HG03565 (cell line): ENCODE data around the gene P2RX1.

Source experiments
- ATAC-seq: cut with Tn5 transposase; IDR thresholded peaks from one replicate; pipeline ENCODE4 v1.9.1; 2021; ENCODE audit warnings: mild to moderate bottlenecking, moderate library complexity; ENCODE audit not compliant: unreplicated experiment

Gene P2RX1

DNA sequence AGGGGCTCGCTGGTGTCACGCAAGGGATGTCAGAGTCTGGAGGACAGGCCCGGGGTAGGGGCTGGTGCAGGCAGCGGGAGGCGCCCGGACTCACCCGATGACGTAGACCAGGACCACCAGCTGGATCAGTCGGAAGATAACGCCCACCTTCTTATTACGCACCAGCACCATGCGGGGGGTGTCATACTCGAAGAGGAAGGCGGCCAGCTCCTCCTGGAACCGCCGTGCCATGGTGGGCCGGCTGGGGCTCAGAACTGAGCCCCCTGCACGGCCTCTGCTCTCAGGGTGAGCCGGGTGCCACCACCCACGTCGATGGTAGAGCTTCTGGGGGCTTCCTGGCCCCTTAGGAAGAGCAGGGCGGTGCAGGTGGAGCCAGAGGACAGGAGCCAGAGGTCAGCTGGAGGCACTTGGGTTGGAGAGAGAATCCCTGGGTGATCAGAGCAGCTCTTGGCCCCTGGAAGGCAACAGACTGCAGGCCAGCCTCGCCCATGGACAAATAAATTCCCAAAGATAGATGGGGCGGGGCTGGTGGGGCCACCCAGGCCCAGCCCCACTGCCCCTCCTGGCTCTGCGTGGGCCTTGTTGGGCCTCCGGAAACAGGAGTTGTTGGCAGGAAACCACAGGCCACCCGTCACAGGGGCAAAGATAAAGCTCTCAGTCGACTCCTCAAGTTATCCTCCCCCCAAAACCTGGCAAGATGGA lies at the start of gene P2RX1:
Gene P2RX1, minus strand, starts transcription at position 471 of the 702 bp plus-strand sequence. Its CDS starts 240 bp downstream, at position 231.
- no peak for ATAC-seq

DNA sequence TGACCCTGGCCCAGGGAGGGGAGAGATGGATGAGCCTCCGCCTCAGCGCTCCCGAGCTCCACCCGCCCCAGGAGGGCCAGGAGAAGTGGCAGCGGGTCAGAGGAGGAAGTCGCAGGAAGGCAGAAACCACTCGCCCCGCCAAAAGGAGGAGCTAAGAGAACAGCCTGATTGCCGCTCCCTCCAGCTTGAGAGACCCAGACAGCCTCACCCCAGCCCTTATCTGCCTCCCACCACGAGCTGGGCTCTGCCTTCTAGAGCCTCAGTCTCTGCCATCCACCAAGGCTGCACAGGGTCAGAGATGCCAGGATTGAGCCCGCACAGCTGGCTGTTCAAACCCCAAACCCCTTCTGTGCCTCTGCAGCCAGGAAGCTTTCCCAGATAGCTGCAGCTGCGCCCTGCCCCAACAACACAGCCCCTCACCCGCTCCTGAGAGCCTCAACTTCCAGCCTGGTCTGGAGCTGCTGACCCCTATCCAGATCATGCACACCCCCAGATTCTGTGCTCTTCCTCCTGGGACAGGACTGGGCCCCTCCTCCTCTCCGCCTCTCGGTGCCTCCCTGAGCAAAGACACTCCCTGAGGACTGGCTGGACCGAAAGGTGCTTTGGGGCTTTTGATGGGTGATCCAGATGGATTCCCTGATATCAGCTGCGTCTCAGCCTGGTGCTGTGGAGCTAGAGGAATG lies 49.0 kb upstream of the P2RX1 start:
- no peak for ATAC-seq

DNA sequence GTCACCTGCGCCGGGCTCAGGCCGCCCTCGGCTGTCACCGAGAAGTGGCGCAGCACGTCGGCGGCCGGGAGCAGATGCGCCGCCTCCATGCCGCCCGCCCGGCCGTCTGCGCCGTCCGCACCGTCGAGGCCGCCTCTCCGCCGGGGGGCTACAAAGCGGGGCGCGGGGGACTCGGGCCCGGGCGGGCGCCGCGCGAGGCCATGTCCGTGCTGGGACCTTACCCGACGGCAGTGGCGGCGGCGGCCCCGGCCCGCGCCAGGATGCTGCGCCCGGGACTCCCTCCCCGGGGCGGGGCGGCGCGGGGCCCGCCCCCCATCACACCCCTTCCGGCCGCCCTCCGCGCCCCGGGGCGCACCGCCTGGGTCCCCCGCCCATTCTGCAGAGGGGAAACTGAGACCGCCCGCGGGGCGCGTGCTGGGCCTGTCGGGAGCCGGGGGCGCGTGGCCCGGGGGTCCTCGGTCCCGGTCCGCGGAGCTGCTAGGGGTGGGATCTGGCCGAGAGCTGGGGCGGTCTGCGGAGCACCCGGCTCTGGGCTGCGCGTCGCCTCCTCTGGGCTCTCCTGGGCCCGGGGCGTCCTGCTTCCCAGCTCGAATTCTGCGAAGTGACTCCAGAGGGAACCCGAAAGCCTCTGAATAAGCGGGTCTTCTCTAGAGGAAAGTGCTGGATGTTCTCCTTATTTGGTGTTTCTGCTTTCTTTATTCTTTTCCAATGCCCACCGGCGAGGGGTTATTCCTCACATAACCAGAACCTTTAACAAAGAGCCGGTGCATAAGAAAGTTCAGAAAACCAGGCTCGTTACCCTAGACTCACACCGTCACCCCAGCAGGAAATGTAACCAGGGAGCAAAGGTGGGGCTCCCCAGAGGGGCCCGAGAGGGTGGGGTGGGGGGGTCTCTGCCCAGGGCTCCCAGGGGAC lies 48.2 kb upstream of the P2RX1 start, which contains the start of gene ATP2A3:
Gene ATP2A3, minus strand, starts transcription at position 235 of the 915 bp plus-strand sequence. Its CDS starts 146 bp downstream, at position 89.
- ATAC-seq = peak; percentile 41

DNA sequence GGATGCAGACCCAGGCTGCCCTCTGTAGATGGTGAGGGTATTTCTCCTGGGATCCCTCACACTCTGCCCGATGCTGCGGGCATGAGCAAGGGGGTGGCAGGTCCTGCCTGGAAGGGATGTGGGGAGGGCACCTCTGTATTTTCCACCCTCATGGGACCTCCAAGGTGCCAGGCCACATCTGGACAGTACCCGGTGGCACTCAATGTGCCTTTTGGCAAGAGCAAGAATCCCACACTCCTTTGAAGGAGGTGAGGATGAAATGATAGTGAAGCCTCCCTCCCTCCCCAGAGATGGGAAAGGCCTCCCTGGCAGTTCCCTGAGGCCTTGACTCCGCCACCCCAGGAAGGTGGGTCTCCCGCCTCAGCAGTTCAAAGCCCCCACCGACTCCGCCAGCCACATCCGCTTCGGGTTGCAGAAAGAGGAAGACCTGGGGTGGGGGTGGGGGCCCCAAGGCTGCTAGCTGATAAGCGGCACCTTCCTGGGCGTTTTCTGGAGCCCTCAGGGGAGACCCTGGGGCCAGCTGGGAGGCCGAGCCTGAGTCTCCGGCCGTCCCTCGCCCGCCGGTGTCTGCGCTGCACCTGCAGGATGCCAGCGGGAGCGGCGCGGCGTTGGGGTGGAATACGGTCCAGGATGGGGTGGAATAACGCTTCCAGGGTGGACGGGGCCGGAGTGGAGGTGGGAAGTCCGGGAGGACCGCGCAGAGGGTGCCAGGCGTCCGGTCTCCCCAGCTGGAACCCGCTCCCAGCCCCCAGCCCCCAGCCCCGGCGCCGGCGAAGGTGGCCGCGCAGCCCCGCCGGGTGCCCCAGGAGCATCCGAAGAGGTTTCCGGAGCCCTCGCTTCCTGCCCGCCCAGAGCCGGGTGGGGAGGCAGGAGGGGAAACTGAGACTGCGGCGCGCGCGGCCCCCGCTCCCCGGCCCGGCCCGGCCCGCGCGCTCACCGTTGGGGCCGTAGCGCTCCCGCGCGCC lies 47.3 kb upstream of the P2RX1 start:
- no peak for ATAC-seq

- no peak for ATAC-seq
Measured at GRCh38 chr17:3962965-3963236, 46.6 kb upstream of the P2RX1 start.

GRCh38 chr17:3962217-3962964 lies 46.1 kb upstream of the P2RX1 start:
- ATAC-seq = no peak

- no peak for ATAC-seq
Measured at GRCh38 chr17:3961564-3962047, 45.3 kb upstream of the P2RX1 start.

DNA sequence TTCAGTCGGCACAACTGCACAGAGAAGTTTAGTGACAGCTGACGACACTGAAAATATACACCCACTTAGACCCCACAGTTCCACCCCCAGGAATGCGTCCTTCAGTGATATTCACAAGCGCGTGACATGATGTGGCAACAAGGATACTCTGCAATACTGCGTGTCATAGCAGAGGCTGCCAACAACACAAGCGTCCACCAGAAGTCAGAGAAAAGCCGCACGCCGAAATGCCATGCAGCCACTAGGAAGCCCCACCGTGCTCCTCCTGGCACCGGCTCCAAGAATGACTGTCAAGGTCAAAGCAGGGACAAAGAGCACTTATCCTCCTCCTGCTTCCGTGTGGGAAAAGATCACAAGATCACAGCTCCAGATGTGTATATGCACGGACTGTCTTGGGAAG lies 44.5 kb upstream of the P2RX1 start:
- ATAC-seq = no peak

GRCh38 chr17:3959921-3960601 lies 43.8 kb upstream of the P2RX1 start:
- ATAC-seq = no peak

DNA sequence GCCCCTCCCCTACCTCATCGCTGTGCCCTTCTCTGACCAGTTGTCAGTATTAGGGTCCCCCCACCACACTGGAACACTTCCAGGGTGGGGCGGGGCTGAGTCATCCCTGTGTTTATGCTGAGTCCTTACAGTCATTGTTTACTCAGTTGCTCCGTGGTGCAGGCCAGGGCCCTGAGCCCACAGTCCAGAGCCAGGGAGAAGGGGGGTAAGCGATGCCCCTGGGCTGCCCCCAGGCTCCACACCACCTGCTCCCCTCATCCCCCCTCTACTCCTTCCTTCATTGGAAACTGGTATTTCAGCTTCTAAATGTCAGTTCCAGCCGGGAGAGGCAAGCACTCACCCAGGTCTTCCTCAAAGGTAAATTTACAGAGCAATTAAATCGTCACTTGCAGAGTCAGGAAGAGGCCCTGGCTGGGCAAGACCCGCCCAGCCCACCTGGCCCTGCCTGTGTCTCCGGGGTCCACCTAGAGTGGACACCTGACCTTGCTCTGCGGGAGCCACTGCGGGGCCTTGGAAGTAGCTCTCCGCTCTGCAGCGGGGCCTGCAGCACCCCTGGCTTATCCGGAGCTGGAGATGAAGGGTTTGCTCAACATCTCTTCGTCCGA lies 43.1 kb upstream of the P2RX1 start:
- no peak for ATAC-seq

DNA sequence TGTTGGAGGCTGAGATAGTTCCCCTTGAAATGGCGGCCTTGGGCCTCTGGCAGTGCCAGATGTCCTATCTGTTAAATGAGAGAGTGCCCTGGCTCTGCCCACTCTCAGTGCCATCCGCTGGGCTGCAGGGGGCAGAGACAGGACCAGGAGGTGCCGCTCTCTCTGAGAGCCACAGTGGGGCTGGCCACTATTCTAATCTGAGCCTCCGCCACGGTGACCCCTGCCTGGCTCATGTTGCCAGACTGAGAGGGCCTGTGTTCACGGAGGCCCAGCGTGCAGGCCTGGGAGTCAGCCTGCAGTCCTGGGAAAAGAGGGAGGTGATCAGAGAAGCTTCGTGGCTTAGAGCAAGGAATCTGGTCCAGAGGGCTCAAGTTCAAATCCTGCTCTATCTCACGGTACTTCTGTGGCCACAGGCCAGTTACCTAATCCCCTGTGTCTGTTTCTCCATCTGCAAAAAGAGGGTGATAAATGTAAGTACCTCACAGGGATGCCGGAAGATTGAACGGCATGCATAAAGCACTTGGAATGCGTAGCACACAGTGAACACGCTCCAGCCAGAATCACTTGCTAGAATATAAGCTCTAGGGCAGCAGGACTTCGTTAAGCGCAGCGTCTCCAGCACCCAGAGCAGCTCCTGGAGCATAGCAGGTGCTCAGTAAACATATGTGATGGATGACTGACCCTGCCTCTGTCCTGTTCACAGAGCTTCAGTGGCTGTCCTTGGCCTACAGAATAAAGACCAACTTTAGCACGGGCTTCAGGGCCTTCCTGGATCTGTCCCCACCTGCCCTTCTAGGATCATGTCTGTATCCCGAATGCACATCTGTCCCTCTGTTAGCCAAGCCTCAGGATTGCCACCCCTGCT lies 41.7 kb upstream of the P2RX1 start:
- ATAC-seq = no peak

- no peak for ATAC-seq
Measured at GRCh38 chr17:3956983-3957382, 40.7 kb upstream of the P2RX1 start.

DNA sequence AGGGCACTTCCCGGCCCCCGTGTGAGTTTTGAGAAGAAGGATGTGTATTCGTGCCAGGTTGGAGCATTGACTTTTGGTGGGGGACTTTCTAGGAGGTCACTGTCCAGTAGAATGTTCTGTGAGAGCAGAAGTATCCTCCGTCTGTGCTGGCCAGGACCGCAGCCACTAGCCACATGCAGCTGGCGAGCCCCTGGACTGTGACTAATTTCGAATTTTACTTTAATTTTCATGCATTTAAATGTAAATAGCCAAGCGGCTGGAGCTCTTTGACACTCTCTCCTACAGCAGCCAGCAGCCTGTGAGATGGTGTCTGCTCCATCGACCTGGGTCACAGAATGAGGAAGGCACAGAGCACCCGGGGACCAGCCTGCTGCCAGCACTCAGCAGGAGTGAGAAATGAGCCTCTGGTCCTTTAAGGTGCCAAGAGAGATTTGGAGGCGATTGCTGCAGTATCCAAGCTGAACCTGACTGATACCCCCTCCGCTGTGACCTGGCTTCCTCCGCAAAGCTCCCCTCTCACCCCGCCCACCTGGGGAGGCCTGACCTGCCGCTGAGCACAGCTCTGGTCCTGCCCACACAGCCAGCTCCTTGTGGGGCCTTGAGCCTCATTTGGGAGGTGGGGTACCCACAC lies 40.2 kb upstream of the P2RX1 start:
- no peak for ATAC-seq

GRCh38 chr17:3955673-3955988 lies 39.4 kb upstream of the P2RX1 start:
- no peak for ATAC-seq

DNA sequence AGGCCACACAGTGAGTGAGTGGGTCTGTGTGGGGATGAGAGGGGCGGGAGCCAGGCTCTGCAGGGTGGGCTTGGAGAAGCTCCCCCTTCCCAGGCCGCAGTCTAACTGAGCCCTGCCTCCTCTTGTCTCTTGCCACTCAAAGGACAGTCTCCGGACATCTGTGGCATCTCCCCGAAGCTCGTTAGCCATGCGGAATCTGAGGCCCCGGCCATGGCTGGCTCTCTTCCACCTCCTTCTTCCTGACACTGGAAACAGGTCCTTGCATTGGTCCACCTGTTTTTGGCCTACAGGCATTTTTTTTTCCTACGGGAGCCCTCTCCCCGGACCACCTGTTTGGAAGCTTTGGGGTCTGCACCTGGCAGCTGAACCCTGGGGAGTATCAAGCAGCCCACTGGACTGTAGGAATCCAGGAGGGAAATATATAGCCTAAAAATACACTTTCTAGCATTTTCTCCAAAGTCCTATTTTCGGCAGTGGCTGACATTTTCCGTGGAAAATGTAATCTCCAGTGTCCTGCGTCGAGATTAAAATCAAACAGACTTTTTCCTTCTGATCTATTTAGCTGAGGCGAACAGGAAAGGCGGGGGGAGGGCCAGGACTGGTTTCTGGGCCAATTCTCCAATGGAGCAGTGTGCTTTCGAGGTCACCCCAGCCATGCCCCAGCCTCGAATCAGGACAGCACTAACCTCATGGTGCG lies 38.9 kb upstream of the P2RX1 start:
- ATAC-seq = no peak

DNA sequence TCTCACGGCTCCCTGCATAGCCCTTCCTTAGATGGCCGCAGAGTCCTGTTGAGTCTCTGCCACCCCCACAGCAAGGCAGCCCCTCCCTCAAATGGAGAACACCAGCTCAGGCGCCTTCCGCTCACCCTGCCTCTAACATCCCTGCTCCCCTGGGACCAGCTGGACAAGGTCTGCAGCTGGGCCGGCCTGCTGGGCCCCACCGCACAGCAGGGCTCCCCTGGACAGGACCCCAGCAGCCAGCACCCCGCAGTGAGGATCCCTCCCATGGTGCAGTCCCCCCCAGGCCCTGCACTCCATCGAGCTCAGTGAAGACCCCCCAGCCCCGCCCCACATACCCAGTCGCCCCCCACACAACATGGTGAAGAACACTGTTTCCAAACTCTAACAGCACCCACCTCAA lies 37.8 kb upstream of the P2RX1 start:
- ATAC-seq = no peak

- ATAC-seq = no peak
Measured at GRCh38 chr17:3953542-3953941, 37.3 kb upstream of the P2RX1 start.
